PFSK-1 (cell line): ENCODE results near the gene MTMR12.

Experiments
- FOXP2 ChIP-seq: optimal IDR thresholded peaks from 2 replicates; pipeline ENCODE3; 2011; ENCODE audit warnings: borderline replicate concordance, control low read depth, inconsistent platforms; ENCODE audit not compliant: insufficient read depth; ENCODE audit errors: extremely low read length, extremely low read depth
- POLR2AphosphoS5 ChIP-seq: IDR thresholded peaks from 2 replicates; pipeline ENCODE4 v1.6.1; 2012; ENCODE audit warnings: low read depth, mild to moderate bottlenecking, control low read depth, low read length, moderate library complexity
- REST ChIP-seq, 2 experiments: IDR thresholded peaks; 2 replicates each; pipeline versions ENCODE4 v1.6.1 to v1.8.0; 2011 to 2012; ENCODE audit warnings: low read depth in 2 of 2, low read length in 2 of 2, control low read depth in 1 of 2, inconsistent platforms in 1 of 2, mild to moderate bottlenecking in 1 of 2, moderate library complexity in 1 of 2; ENCODE audit not compliant: insufficient read depth in 1 of 2
- TAF1 ChIP-seq: IDR thresholded peaks from 2 replicates; pipeline ENCODE4 v1.6.1; 2012; ENCODE audit warnings: low read length, control low read depth, borderline replicate concordance; ENCODE audit not compliant: insufficient read depth

GRCh38 chr5:32187675-32188074 lies 125.1 kb downstream of the MTMR12 start:
- TF ChIP-seq TAF1: no peak
- no peak for TF ChIP-seq FOXP2
- no peak for TF ChIP-seq REST (IDR thresholded peaks at IDR 0.05; ENCODE audit: insufficient read depth in 1 of 2, low read depth in 2 of 2, low read length in 2 of 2)
- no peak for TF ChIP-seq POLR2AphosphoS5
